GM21526 (cell line): ENCODE results near the gene MINK1.
"Not testable (repeated sequence)": the region's sequence is repeated elsewhere in the genome, so short reads cannot be mapped to it uniquely, and the experiment has no call there.

Experiments used
- ATAC-seq: cut with Tn5 transposase; IDR thresholded peaks from one replicate; pipeline ENCODE4 v1.9.1; 2021; ENCODE audit warnings: moderate library complexity; ENCODE audit not compliant: unreplicated experiment, low FRiP score

The MINK1 gene

GRCh38 chr17:4810696-4811290, 22.3 kb upstream of the MINK1 start:
- no peak for ATAC-seq

DNA sequence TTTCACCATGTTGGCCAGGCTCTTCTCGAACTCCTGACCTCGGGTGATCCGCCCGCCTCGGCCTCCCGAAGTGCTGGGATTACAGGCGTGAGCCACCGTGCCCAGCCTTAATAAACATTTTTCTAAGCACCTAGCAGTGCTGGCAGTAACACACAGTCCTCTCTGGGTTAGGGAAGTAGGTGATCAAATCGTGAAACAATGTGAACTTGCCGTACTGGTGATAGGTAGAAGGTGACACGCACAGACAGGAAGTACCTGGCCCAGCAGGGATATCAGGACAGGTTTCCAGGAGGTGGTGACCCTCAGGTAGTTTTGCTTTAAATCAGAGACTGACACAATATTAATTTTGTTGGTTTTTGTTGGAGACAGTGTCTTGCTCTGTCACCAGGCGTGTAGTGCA, 21.7 kb upstream of the MINK1 start:
- ATAC-seq, result no peak

DNA sequence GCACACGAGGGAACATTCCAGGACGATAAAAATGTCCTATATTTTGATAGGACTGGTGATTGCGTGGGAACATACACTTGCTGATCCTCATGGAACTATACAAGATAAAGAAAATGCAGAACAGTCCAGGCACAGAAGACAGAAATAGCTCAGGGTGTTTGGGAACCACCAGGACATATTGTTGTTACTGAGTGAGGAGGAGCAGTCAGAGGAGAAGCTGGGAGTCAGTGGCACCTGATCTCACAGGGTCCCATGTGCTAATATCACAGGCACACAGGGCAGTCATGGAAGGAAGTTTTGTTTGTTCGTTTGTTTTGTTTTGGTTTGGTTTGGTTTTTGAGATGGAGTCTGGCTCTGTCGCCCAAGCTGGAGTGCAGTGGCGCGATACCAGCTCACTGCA, 20.4 kb upstream of the MINK1 start:
- no peak for ATAC-seq

GRCh38 chr17:4815043-4815675, 18.0 kb upstream of the MINK1 start:
- no peak for ATAC-seq

GRCh38 chr17:4816826-4817225, 16.3 kb upstream of the MINK1 start:
- ATAC-seq, result no peak

DNA sequence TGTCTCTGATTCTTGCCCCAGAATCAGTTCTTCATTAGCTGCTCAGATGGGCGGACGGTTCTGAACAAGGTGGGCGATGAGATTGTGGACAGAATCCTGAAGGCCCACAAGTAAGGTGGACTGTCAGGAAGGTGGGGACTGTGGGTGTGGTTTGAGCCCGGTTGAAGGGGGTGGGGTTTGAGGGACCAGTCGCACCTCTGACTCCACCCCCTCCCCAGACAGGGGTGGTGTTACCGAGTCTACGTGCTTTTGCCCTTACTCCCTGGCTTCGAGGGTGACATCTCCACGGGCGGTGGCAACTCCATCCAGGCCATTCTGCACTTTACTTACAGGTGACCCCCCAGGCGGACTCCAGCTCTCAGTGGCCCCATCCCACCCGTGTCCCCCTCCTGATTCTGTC, 14.9 kb upstream of the MINK1 start:
- ATAC-seq, result no peak

- ATAC-seq, result no peak
Measured at GRCh38 chr17:4822835-4823234, 10.3 kb upstream of the MINK1 start.

- ATAC-seq, result no peak
Measured at GRCh38 chr17:4823373-4824089, 9.6 kb upstream of the MINK1 start.

- no peak for ATAC-seq
Measured at GRCh38 chr17:4827399-4827798, 5.7 kb upstream of the MINK1 start.

- not testable (repeated sequence) for ATAC-seq
Measured at GRCh38 chr17:4832829-4833177, 337 bp upstream of the MINK1 start.

- no peak for ATAC-seq
Measured at GRCh38 chr17:4833941-4834680, 971 bp downstream of the MINK1 start.

GRCh38 chr17:4834681-4835020, 1.5 kb downstream of the MINK1 start:
- ATAC-seq, result no peak

DNA sequence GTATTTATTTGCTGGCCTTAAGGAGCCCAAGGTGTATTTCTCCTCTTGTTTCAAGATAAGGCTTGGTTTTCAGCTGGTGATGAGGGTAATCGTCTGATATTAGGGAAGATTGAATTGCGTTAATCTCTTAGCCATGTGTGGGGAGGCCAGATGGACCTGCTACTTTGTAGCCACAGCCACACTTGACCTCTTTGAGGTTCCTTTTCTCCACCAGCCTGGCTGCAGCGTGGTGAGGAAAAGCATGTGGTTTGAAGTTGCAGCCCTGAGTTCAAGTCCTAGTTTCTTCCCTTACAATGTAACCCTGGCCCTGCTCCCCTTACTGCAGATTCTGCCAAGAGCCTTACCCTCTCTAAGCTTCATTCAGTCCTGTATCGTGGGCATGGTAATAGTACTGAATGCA, 3.1 kb downstream of the MINK1 start:
- no peak for ATAC-seq

GRCh38 chr17:4837471-4838308, 4.5 kb downstream of the MINK1 start:
- no peak for ATAC-seq

GRCh38 chr17:4838309-4838785, 5.2 kb downstream of the MINK1 start:
- ATAC-seq, result no peak

GRCh38 chr17:4839221-4839620, 6.1 kb downstream of the MINK1 start:
- ATAC-seq, result no peak

DNA sequence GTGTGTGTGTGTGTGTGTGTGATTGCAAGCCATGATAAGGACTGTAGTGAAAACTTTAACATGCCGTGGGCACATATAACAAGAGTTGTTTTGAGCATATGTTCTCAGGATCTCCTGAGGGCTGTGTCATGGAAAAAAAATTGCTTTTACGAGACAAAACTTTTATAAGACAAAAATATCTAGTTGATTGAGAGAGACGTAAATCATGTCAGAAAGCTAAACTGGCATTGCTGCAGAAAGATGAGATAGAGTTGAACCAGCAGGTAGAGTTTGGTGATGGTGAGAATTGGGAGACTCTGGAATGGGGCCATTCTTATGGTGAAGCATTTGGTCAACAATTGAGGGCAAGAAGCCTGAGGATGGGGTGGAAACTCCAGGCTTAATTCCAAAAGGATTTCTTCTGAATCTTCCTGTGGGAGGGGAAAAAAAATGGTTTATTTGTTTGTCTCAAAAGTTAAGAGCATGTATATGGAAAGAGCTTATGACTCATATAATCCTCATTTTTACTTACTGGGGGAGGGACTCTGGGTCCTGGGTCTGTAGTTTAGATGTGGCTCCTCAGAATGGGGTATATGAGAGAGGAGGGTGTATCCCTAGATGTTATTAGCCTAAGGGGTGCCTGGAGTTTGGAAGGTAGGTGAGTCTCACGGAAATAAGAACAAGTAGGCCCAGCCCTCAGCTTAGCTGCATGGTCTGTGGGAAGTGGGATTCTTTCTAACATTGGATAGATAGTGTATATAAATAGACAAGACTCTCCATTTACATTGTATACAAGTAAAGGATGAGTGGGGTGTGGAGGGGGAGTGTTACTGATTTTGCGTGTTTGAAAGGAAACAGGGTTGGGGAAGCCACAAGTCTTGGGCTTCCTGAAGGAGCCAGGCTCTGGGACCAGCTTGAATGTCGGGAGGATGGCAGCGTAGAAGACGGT, 7.1 kb downstream of the MINK1 start:
- ATAC-seq, result no peak

DNA sequence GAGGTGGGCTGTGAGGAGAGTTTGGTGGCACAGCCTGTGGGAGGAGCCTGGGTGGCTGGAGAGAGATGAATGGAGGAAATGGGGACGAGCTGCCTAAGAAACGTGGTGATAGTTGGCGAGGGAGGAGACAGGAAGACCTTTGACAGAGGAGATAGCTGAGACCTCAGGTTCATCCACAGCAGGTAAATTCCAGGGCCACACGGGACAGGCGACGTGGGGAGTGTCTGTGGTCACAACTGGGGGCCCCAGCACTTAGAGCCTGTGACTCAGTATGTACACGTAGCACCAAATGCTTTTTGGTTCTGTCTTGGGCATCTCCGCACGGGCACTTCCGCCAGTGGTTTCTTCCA, 7.7 kb downstream of the MINK1 start:
- no peak for ATAC-seq

DNA sequence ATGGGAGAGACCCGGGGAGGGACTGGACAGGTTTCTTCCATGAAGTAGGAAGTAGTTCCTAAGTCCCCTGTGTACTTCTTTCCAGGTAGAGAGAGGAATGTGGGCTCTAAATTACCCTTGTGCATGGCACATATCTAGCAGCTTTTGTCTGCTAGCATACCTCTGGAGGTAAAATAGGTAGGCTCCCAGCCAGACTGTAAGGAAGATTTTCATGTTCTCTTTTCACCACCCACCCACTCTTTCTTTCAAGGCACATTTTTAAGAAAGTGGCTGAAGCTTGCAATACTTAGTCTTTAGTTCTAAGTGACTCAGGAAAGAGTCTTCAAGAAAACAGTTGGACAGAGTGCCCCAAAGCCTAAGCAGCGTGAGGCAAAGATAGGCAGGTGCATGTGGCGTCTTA, 9.2 kb downstream of the MINK1 start:
- no peak for ATAC-seq
